H1 (cell line): ENCODE data around the gene SRPRA. TPM values are rescaled to one million over a fixed set of nuclear protein-coding genes. Genes with fewer than 3 reads are reported as not detected.

Source experiments
- CTCF ChIA-PET: fragments of 300-600 bp; sonication (Branson Sonifier 250); formaldehyde crosslinking; loops from one replicate; lab custom pipeline; 2021; ENCODE audit not compliant: partially characterized antibody; lab: Charles Lee
- POLR2A ChIA-PET: fragments of 300-600 bp; sonication (Branson Sonifier 250); formaldehyde crosslinking; loops from one replicate; lab custom pipeline; 2021; ENCODE audit warnings: inconsistent platforms; ENCODE audit not compliant: partially characterized antibody; lab: Charles Lee
- DNase-seq, 2 experiments: peaks; one replicate each; pipeline versions ENCODE4 v3.0.0 to v3.0.0-alpha.2; 2010 to 2022; ENCODE audit warnings: low spot score in 2 of 2, low read depth in 1 of 2, mixed read lengths in 1 of 2
- FAIRE-seq: peaks from 2 replicates; lab custom pipeline; 2011; peaks lifted over from hg19 to GRCh38; lab: Jason Lieb, UNC
- H2AFZ ChIP-seq: 2 replicates; pipeline ENCODE4 v1.8.1; 2012; ENCODE audit warnings: low read length, inconsistent platforms
- H2AK5ac ChIP-seq: 2 replicates; pipeline ENCODE4 v1.6.1; 2013; ENCODE audit warnings: low read depth, low read length
- H2BK120ac ChIP-seq: replicated peaks from 2 replicates; pipeline ENCODE3; 2013; ENCODE audit warnings: low read depth, low read length, inconsistent platforms
- H2BK12ac ChIP-seq: 2 replicates; pipeline ENCODE4 v1.6.1; 2013; ENCODE audit warnings: low read depth, low read length
- H2BK15ac ChIP-seq: 2 replicates; pipeline ENCODE4 v1.6.1; 2013; ENCODE audit warnings: low read length
- H2BK20ac ChIP-seq: 2 replicates; pipeline ENCODE4 v1.6.1; 2013; ENCODE audit warnings: low read length
- H2BK5ac ChIP-seq: 2 replicates; pipeline ENCODE4 v1.6.1; 2013; ENCODE audit warnings: low read depth, low read length
- H3K14ac ChIP-seq: 2 replicates; pipeline ENCODE4 v1.6.1; 2013; ENCODE audit warnings: inconsistent platforms; ENCODE audit not compliant: insufficient read length
- H3K18ac ChIP-seq: 2 replicates; pipeline ENCODE4 v1.6.1; 2013; ENCODE audit warnings: low read length; ENCODE audit errors: extremely low read depth
- H3K23ac ChIP-seq: 2 replicates; pipeline ENCODE4 v1.6.1; 2013; ENCODE audit warnings: inconsistent platforms; ENCODE audit not compliant: insufficient read length
- H3K23me2 ChIP-seq: 2 replicates; pipeline ENCODE4 v1.6.1; 2013; ENCODE audit warnings: low read depth, low read length
- H3K27ac ChIP-seq: 2 replicates; pipeline ENCODE4 v1.6.1; 2011; ENCODE audit warnings: low read depth, low read length, inconsistent platforms
- H3K27me3 ChIP-seq, 4 experiments: replicated peaks in 1 of 4; 1 replicate in 1 of 4; 2 replicates in 3 of 4; pipeline versions ENCODE4 v1.6.1 to v1.8.1; 2011 to 2013; ENCODE audit warnings: low read length in 3 of 4, mild to moderate bottlenecking in 3 of 4, inconsistent platforms in 2 of 4, mixed read lengths in 2 of 4, moderate library complexity in 1 of 4; ENCODE audit not compliant: control insufficient read depth in 3 of 4, insufficient read depth in 3 of 4; ENCODE audit errors: extremely low read depth in 1 of 4
- H3K36me3 ChIP-seq, 4 experiments: 2 replicates each; pipeline versions ENCODE4 v1.6.1 to v1.8.1; 2011 to 2013; ENCODE audit warnings: mild to moderate bottlenecking in 4 of 4, low read length in 3 of 4, moderate library complexity in 2 of 4, control low read depth in 1 of 4, inconsistent platforms in 1 of 4; ENCODE audit not compliant: insufficient read depth in 4 of 4, control insufficient read depth in 2 of 4
- H3K4ac ChIP-seq: replicated peaks from 2 replicates; pipeline ENCODE3; 2013; ENCODE audit warnings: low read length, low read depth, mixed read lengths, inconsistent platforms; ENCODE audit not compliant: insufficient read length
- H3K4me1 ChIP-seq, 4 experiments: replicated peaks in 1 of 4; 1 replicate in 1 of 4; 2 replicates in 3 of 4; pipeline versions ENCODE4 v1.6.1 to v1.8.1; 2011 to 2013; ENCODE audit warnings: low read length in 3 of 4, inconsistent platforms in 2 of 4, mixed read lengths in 1 of 4; ENCODE audit not compliant: insufficient read depth in 4 of 4, control insufficient read depth in 3 of 4
- H3K4me2 ChIP-seq, 2 experiments: 2 replicates each; pipeline versions ENCODE4 v1.6.1 to v1.8.1; 2011 to 2013; ENCODE audit warnings: low read depth in 2 of 2, low read length in 2 of 2, control low read depth in 1 of 2, inconsistent platforms in 1 of 2, mild to moderate bottlenecking in 1 of 2; ENCODE audit not compliant: insufficient read depth in 1 of 2
- H3K4me3 ChIP-seq, 4 experiments: fragments of 200-600, 300-600 bp in 1 of 4; sonication (generic), shearing (Covaris generic), sonication (Bioruptor Twin) in 1 of 4; 2 replicates each; pipeline versions ENCODE4 v1.5.1 to v1.8.1; 2011 to 2016; ENCODE audit warnings: low read length in 4 of 4, low read depth in 3 of 4, control low read depth in 2 of 4, inconsistent platforms in 2 of 4, mild to moderate bottlenecking in 2 of 4, mixed read lengths in 1 of 4, moderate library complexity in 1 of 4; ENCODE audit not compliant: insufficient read depth in 2 of 4; ENCODE audit errors: extremely low read depth in 1 of 4
- H3K56ac ChIP-seq: replicated peaks from 2 replicates; pipeline ENCODE3; 2013; ENCODE audit warnings: low read depth, mild to moderate bottlenecking, mixed read lengths, low read length, inconsistent platforms; ENCODE audit not compliant: insufficient read length
- H3K79me1 ChIP-seq: 2 replicates; pipeline ENCODE4 v1.6.1; 2013; ENCODE audit warnings: low read depth, low read length, control low read depth
- H3K79me2 ChIP-seq, 2 experiments: 2 replicates each; pipeline versions ENCODE4 v1.6.1 to v1.8.1; 2012 to 2013; ENCODE audit warnings: low read length in 2 of 2, mild to moderate bottlenecking in 2 of 2, inconsistent platforms in 1 of 2; ENCODE audit not compliant: insufficient read depth in 2 of 2, control insufficient read depth in 1 of 2
- H3K9ac ChIP-seq, 4 experiments: replicated peaks in 1 of 4; 1 replicate in 1 of 4; 2 replicates in 3 of 4; pipeline versions ENCODE4 v1.6.1 to v1.8.1; 2011 to 2013; ENCODE audit warnings: low read depth in 3 of 4, low read length in 3 of 4, control low read depth in 2 of 4, mild to moderate bottlenecking in 2 of 4, moderate library complexity in 2 of 4, inconsistent platforms in 1 of 4; ENCODE audit errors: extremely low read depth in 1 of 4
- H3K9me3 ChIP-seq, 2 experiments: 2 replicates each; pipeline versions ENCODE4 v1.6.1 to v1.8.1; 2012 to 2013; ENCODE audit warnings: mild to moderate bottlenecking in 2 of 2, moderate library complexity in 2 of 2, control low read depth in 1 of 2, inconsistent platforms in 1 of 2, low read depth in 1 of 2, low read length in 1 of 2, mixed read lengths in 1 of 2; ENCODE audit not compliant: insufficient read depth in 2 of 2
- H4K20me1 ChIP-seq, 2 experiments: replicated peaks in 1 of 2; 2 replicates each; pipeline versions ENCODE3 to v1.8.1; 2011 to 2013; ENCODE audit warnings: inconsistent platforms in 2 of 2, low read length in 2 of 2, mild to moderate bottlenecking in 1 of 2; ENCODE audit not compliant: insufficient read depth in 2 of 2, control insufficient read depth in 1 of 2
- H4K5ac ChIP-seq: 2 replicates; pipeline ENCODE4 v1.6.1; 2013; ENCODE audit warnings: low read length, low read depth, mixed read lengths, inconsistent platforms; ENCODE audit not compliant: insufficient read length
- H4K8ac ChIP-seq: 2 replicates; pipeline ENCODE4 v1.8.0; 2013; ENCODE audit warnings: mild to moderate bottlenecking, moderate library complexity, low read length, inconsistent platforms; ENCODE audit not compliant: insufficient read depth; ENCODE audit errors: extremely low read depth
- H4K91ac ChIP-seq: replicated peaks from 2 replicates; pipeline ENCODE3; 2013; ENCODE audit warnings: low read length, mixed read lengths, inconsistent platforms; ENCODE audit not compliant: insufficient read length
- KDM4A ChIP-seq: IDR thresholded peaks from one replicate; pipeline ENCODE4 v1.7.1; 2012; ENCODE audit warnings: low read depth, mild to moderate bottlenecking, moderate library complexity, low read length, inconsistent platforms; ENCODE audit not compliant: severe bottlenecking
- TAF1 ChIP-seq: IDR thresholded peaks from 2 replicates; pipeline ENCODE4 v1.6.1; 2011; ENCODE audit warnings: mild to moderate bottlenecking, low read depth, low read length
- WGBS, 2 experiments: shearing (Covaris generic) in 1 of 2; methylation state at CpG; one replicate each; pipeline versions ENCODE4 v1.1.6 to v1.1.7; 2013 to 2015; ENCODE audit warnings: low lambda C conversion rate in 2 of 2, mixed read lengths in 2 of 2, inconsistent platforms in 1 of 2, low coverage in 1 of 2, missing lambda C conversion rate in 1 of 2; ENCODE audit not compliant: insufficient replicate concordance in 2 of 2, insufficient coverage in 1 of 2, insufficient read length in 1 of 2; ENCODE audit errors: extremely low coverage in 1 of 2, missing lambda C conversion rate in 1 of 2; 5-methylcytosine and 5-hydroxymethylcytosine counted together
- polyA plus RNA-seq, 7 experiments: library from polyadenylated mRNA; depleted of rRNA in 3 of 7; stranded (reverse) in 5 of 7; unstranded in 2 of 7; fragments of >200 nt in 5 of 7; fragments of 200-250 nt in 2 of 7; gene quantifications; 1 replicate in 5 of 7; 2 replicates in 1 of 7; 4 replicates in 1 of 7; pipeline versions ENCODE4 v1.2.1 to v1.2.3, GENCODE V29; 2011 to 2013; ENCODE audit warnings: missing spikeins in 2 of 7, mixed read lengths in 2 of 7
- total RNA-seq: library from RNA; stranded (reverse); fragmentation: NEBNext Ultra II Directional; extraction: Animal tissue kit (Norgen Biotek cat#: 25700); gene quantifications from 2 replicates; pipeline ENCODE4 v1.2.1, GENCODE V29; 2021
- TF ChIP-seq, protein P1 (sequence below): IDR thresholded peaks from 2 replicates; pipeline ENCODE4 v1.6.1; 2012; ENCODE audit warnings: inconsistent platforms

The SRPRA gene
- total and polyA plus RNA-seq, 2 of the 8 experiments (the other 6 are each of a cell fraction or from before 2014, with no cell fraction given), result 57.6 to 62.0 TPM

DNA sequence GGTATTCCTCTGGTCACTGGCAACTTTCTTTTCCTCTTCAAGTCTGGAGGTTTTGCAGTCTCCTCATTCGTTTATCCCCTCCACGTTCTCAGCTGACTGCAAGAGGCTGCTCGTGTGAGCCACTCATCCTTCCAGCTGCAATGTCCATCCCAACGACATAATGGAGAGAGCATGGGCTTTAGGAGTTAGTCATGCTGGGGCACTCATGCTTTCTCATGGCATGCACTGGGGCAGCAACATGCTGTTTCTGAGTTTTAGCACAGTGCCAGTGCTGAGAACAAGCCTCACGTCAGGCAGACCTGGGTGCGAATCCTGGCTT, 42.3 kb upstream of the SRPRA start:
- Histone ChIP-seq H2BK5ac (no peak overlapping the region), H4K20me1 (peaks cover 0 to 1% of the 10 kb centered on the region in 2 experiments), H3K36me3 (peaks cover 0 to 4% (median 2%) of the 10 kb centered on the region in 4 experiments; a peak in 2 of 8 replicates), H2BK15ac (no peak overlapping the region), H3K27me3 (no peaks in the 10 kb centered on the region), H3K4me1 (no peaks in the 10 kb centered on the region), H3K4ac (no peak overlapping the region), H4K5ac (no peak overlapping the region), H2BK20ac (no peak overlapping the region), H2BK12ac (no peak overlapping the region), H3K9ac (no peak overlapping the region), H3K79me2 (no peaks in the 10 kb centered on the region), H3K79me1 (peaks cover 2% of the 10 kb centered on the region; the same call in 1 of the 2 replicates), H4K91ac (no peak overlapping the region), H3K9me3 (no peaks in the 10 kb centered on the region), H2BK120ac (no peak overlapping the region), H3K23me2 (no peaks in the 10 kb centered on the region), H3K23ac (no peak overlapping the region), H4K8ac (no peak overlapping the region), H3K56ac (no peak overlapping the region), H3K4me3 (no peak overlapping the region), H3K18ac (no peak overlapping the region), H2AFZ (no peak overlapping the region), H3K27ac (no peak overlapping the region), H2AK5ac (no peak overlapping the region), H3K4me2 (no peak overlapping the region), H3K14ac (no peak overlapping the region)
- WGBS, 2 experiments, result 77% methylated on average over 6 of the region's 6 CpGs; no CpG with 5 or more reads in 1 of the 2 experiments
- no peak for DNase-seq
- POLR2A ChIA-PET, result interaction anchor here (0.8 to 1.4 kb wide), 5 partner anchors 16 to 105 kb away, joined by 3 to 5 read pairs (median 3); no protein-coding TSS in a partner anchor
- no peak for FAIRE-seq
- CTCF ChIA-PET, result interaction anchor here (0.8 to 4.8 kb wide), 48 partner anchors 8 to 256 kb away, joined by 3 to 31 read pairs (median 6); partner anchors contain the start of gene ST3GAL4
- TF ChIP-seq KDM4A, result no peak
- TF ChIP-seq, protein P1, sequence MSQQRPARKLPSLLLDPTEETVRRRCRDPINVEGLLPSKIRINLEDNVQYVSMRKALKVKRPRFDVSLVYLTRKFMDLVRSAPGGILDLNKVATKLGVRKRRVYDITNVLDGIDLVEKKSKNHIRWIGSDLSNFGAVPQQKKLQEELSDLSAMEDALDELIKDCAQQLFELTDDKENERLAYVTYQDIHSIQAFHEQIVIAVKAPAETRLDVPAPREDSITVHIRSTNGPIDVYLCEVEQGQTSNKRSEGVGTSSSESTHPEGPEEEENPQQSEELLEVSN, result no peak
- TF ChIP-seq TAF1, result no peak
